Smooth muscle cell (in vitro differentiated cells): ENCODE results near the gene EEF1E1. TPM values are rescaled to one million over a fixed set of nuclear protein-coding genes. Genes with fewer than 3 reads are reported as not detected.

ENCODE experiments used
- DNase-seq: peaks from one replicate; lab custom pipeline; 2025; ENCODE audit not compliant: unreplicated experiment; lab: John Stamatoyannopoulos, UW
- H2AFZ ChIP-seq: fragments of 200-600 bp; sonication (generic); 2 replicates; pipeline ENCODE4 v1.6.0; 2016; ENCODE audit warnings: antibody characterized with exemption, low read depth, mild to moderate bottlenecking
- H3F3A ChIP-seq: fragments of 200-600 bp; sonication (generic); 2 replicates; pipeline ENCODE4 v1.6.0; 2017; ENCODE audit warnings: antibody characterized with exemption, low read depth
- H3K27ac ChIP-seq: fragments of 200-600 bp; sonication (generic); 2 replicates; pipeline ENCODE4 v1.5.1; 2016; ENCODE audit warnings: low read depth, mild to moderate bottlenecking
- H3K27me3 ChIP-seq: fragments of 200-600 bp; sonication (generic); 2 replicates; pipeline ENCODE4 v1.6.1; 2016; ENCODE audit warnings: low read depth, mild to moderate bottlenecking
- H3K36me3 ChIP-seq: fragments of 200-600 bp; sonication (generic); 2 replicates; pipeline ENCODE4 v1.5.1; 2016; ENCODE audit warnings: low read depth
- H3K4me1 ChIP-seq: fragments of 200-600 bp; sonication (generic); 2 replicates; pipeline ENCODE4 v1.5.1; 2016; ENCODE audit warnings: low read depth
- H3K4me2 ChIP-seq: fragments of 200-600 bp; sonication (generic); 2 replicates; pipeline ENCODE4 v1.6.0; 2016; ENCODE audit warnings: mild to moderate bottlenecking
- H3K4me3 ChIP-seq: fragments of 200-600 bp; sonication (generic); 2 replicates; pipeline ENCODE4 v1.5.1; 2016; ENCODE audit warnings: mild to moderate bottlenecking
- H3K79me2 ChIP-seq: fragments of 200-600 bp; sonication (generic); 2 replicates; pipeline ENCODE4 v1.6.0; 2016; ENCODE audit warnings: low read depth, mild to moderate bottlenecking
- H3K9ac ChIP-seq: fragments of 200-600 bp; sonication (generic); 2 replicates; pipeline ENCODE4 v1.6.0; 2016; ENCODE audit warnings: low read depth
- H3K9me3 ChIP-seq: fragments of 200-600 bp; sonication (generic); replicated peaks from 2 replicates; pipeline ENCODE4 v1.5.1; 2016; ENCODE audit warnings: low read depth
- H4K20me1 ChIP-seq: fragments of 200-600 bp; sonication (generic); 2 replicates; pipeline ENCODE4 v1.6.0; 2016; ENCODE audit warnings: low read depth
- CTCF ChIP-seq: fragments of 200-600 bp; sonication (generic); IDR thresholded peaks from 2 replicates; pipeline ENCODE4 v1.5.1; 2017; ENCODE audit warnings: borderline replicate concordance, mild to moderate bottlenecking, antibody characterized with exemption; ENCODE audit not compliant: insufficient read depth, poor library complexity, severe bottlenecking
- WGBS: methylation state at CpG from one replicate; pipeline ENCODE4 v1.1.7; 2016; ENCODE audit warnings: low lambda C conversion rate; 5-methylcytosine and 5-hydroxymethylcytosine counted together
- polyA plus RNA-seq: library from polyadenylated mRNA; unstranded; fragments of >200 nt; fragmentation: Nextera tagmentation; extraction: Ambion mirVana; gene quantifications from 2 replicates; pipeline ENCODE4 v1.2.1, GENCODE V29; 2016
- total RNA-seq: library from RNA; depleted of rRNA; stranded (reverse); fragments of >200 nt; gene quantifications from 2 replicates; pipeline ENCODE4 v1.2.3, GENCODE V29; 2014

Gene EEF1E1
- total and polyA plus RNA-seq, 2 experiments from 2014 or later, result 20.9 to 45.5 TPM

- no peak overlapping the region for H3K4me3 ChIP-seq
- 85% methylated on average over 3 of the region's 3 CpGs for WGBS
- no peaks in the 10 kb centered on the region for H4K20me1 ChIP-seq
- TF ChIP-seq CTCF, result no peak
- no peaks in the 10 kb centered on the region for H3K9me3 ChIP-seq
- H3K4me1 ChIP-seq, result no peaks in the 10 kb centered on the region
- no peaks in the 10 kb centered on the region for H3F3A ChIP-seq
- H3K27me3 ChIP-seq, result no peaks in the 10 kb centered on the region
- H3K9ac ChIP-seq, result no peak overlapping the region
- no peaks in the 10 kb centered on the region for H3K36me3 ChIP-seq
- H3K4me2 ChIP-seq, result no peak overlapping the region
- DNase-seq, result no peak
- no peaks in the 10 kb centered on the region for H3K79me2 ChIP-seq
- no peak overlapping the region for H2AFZ ChIP-seq
- H3K27ac ChIP-seq, result no peak overlapping the region
Observed at GRCh38 chr6:8069631-8070284, 32.6 kb downstream of the EEF1E1 start.

- Histone ChIP-seq H3K9ac (no peak overlapping the region), H3K4me1 (no peaks in the 10 kb centered on the region), H3K27me3 (no peaks in the 10 kb centered on the region), H2AFZ (no peak overlapping the region), H3F3A (no peaks in the 10 kb centered on the region), H3K36me3 (no peaks in the 10 kb centered on the region), H3K4me2 (no peak overlapping the region), H3K27ac (no peak overlapping the region), H4K20me1 (no peaks in the 10 kb centered on the region), H3K79me2 (no peaks in the 10 kb centered on the region), H3K9me3 (no peaks in the 10 kb centered on the region), H3K4me3 (no peak overlapping the region)
- TF ChIP-seq CTCF, result no peak
- WGBS, result 73% methylated on average over 4 of the region's 4 CpGs
- no peak for DNase-seq
Observed at GRCh38 chr6:8069151-8069550, 33.2 kb downstream of the EEF1E1 start.

DNA sequence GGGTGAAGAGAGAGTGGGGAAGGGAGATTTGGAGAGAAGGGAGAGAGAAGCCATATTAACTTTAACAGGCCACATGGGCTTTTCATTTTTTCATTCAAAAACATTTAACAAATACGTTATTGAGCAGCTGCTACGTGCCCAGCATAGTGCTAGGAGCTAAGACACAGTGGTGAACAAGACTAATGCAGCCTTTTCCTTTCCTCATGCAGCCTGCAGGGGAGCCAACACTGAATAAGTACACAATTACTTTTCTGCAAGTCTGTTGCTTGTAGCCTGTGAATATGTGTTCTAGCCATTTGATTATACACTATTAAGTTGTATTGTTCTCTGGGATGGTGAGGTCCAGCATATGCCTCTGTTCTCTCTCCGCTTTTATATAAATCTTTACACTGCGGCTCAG, 36.2 kb downstream of the EEF1E1 start:
- Histone ChIP-seq H3K4me2 (no peak overlapping the region), H4K20me1 (no peaks in the 10 kb centered on the region), H3K36me3 (peaks cover 7% of the 10 kb centered on the region), H3K79me2 (peaks cover 8% of the 10 kb centered on the region), H3K9ac (no peak overlapping the region), H3K4me3 (no peak overlapping the region), H3K27ac (no peak overlapping the region), H2AFZ (no peak overlapping the region), H3K9me3 (no peaks in the 10 kb centered on the region), H3K4me1 (peaks cover 7% of the 10 kb centered on the region), H3K27me3 (no peaks in the 10 kb centered on the region), H3F3A (no peaks in the 10 kb centered on the region)
- TF ChIP-seq CTCF, result no peak
- WGBS, result 83% methylated on average over 4 of the region's 4 CpGs
- no peak for DNase-seq

- H4K20me1 ChIP-seq, result no peaks in the 10 kb centered on the region
- WGBS, result 91% methylated on average over 4 of the region's 4 CpGs
Observed at GRCh38 chr6:8065519-8065911, 36.8 kb downstream of the EEF1E1 start.

More at GRCh38 chr6:8065519-8065911, 36.8 kb downstream of the EEF1E1 start:
- H3K9ac ChIP-seq, result no peak overlapping the region
- H3K27ac ChIP-seq, result no peak overlapping the region
- H3K4me1 ChIP-seq, result peaks cover 7% of the 10 kb centered on the region
- H2AFZ ChIP-seq, result no peak overlapping the region
- no peaks in the 10 kb centered on the region for H3K27me3 ChIP-seq
- no peak overlapping the region for H3K4me3 ChIP-seq
- H3K9me3 ChIP-seq, result no peaks in the 10 kb centered on the region
- DNase-seq, result no peak
- peaks cover 7% of the 10 kb centered on the region for H3K36me3 ChIP-seq
- peaks cover 8% of the 10 kb centered on the region for H3K79me2 ChIP-seq
- H3K4me2 ChIP-seq, result no peak overlapping the region
- H3F3A ChIP-seq, result no peaks in the 10 kb centered on the region
- no peak for TF ChIP-seq CTCF
